CD4-positive, CD25-positive, alpha-beta regulatory T cell (primary cell): ENCODE measurements around the gene ZSCAN26. TPM values are rescaled to one million over a fixed set of nuclear protein-coding genes. Genes with fewer than 3 reads are reported as not detected.

Experiments used
- ATAC-seq, 2 donors: fragments of 150-1000 bp; cut with Tn5 transposase; one replicate each; pipeline ENCODE4 v1.10.0; 2021; ENCODE audit warnings: low read depth in 2 of 2, moderate number of reproducible peaks in 2 of 2, moderate library complexity in 1 of 2
- DNase-seq, 3 donors: peaks; one replicate each; pipeline versions ENCODE4 v3.0.0 to v3.0.0-alpha.2; 2012 to 2022; ENCODE audit warnings: mixed read lengths in 1 of 3
- H3K27ac ChIP-seq: one replicate; pipeline ENCODE4 v1.7.0; 2013; ENCODE audit warnings: mild to moderate bottlenecking, low read length; ENCODE audit not compliant: insufficient read depth, poor library complexity, severe bottlenecking
- H3K27me3 ChIP-seq: one replicate; pipeline ENCODE4 v1.7.0; 2013; ENCODE audit warnings: low read length; ENCODE audit not compliant: control insufficient read depth, insufficient read depth
- H3K36me3 ChIP-seq: one replicate; pipeline ENCODE4 v1.7.0; 2013; ENCODE audit warnings: mild to moderate bottlenecking, low read length, moderate library complexity; ENCODE audit not compliant: control insufficient read depth, insufficient read depth
- H3K4me1 ChIP-seq: 2 replicates; pipeline ENCODE4 v1.7.0; 2013; ENCODE audit warnings: mild to moderate bottlenecking, low read length; ENCODE audit not compliant: insufficient read depth, control insufficient read depth, poor library complexity, severe bottlenecking
- H3K4me3 ChIP-seq: one replicate; pipeline ENCODE4 v1.7.0; 2013; ENCODE audit warnings: low read depth, mild to moderate bottlenecking, low read length, moderate library complexity
- H3K9me3 ChIP-seq, 2 experiments: 1 replicate in 1 of 2; 2 replicates in 1 of 2; pipeline ENCODE4 v1.7.0; 2013; ENCODE audit warnings: low read length in 2 of 2, mild to moderate bottlenecking in 1 of 2, moderate library complexity in 1 of 2; ENCODE audit not compliant: control insufficient read depth in 2 of 2
- H3K27ac Mint-ChIP-seq, 3 donors: one replicate each; pipeline ENCODE4 v1.8.0; 2020 to 2022; ENCODE audit warnings: mild to moderate bottlenecking in 3 of 3, mixed read lengths in 3 of 3, moderate library complexity in 2 of 3
- H3K27me3 Mint-ChIP-seq: one replicate; pipeline ENCODE4 v1.8.0; 2022; ENCODE audit warnings: mild to moderate bottlenecking, mixed read lengths
- H3K36me3 Mint-ChIP-seq: one replicate; pipeline ENCODE4 v1.8.0; 2020; ENCODE audit warnings: mixed read lengths
- H3K4me1 Mint-ChIP-seq, 4 donors: one replicate each; pipeline ENCODE4 v1.8.0; 2020 to 2022; ENCODE audit warnings: mixed read lengths in 4 of 4, mild to moderate bottlenecking in 1 of 4
- H3K4me3 Mint-ChIP-seq, 4 donors: one replicate each; pipeline ENCODE4 v1.8.0; 2020 to 2022; ENCODE audit warnings: mild to moderate bottlenecking in 4 of 4, mixed read lengths in 4 of 4, moderate library complexity in 3 of 4
- H3K9me3 Mint-ChIP-seq, 7 donors: one replicate each; pipeline ENCODE4 v1.8.0; 2020 to 2022; ENCODE audit warnings: mixed read lengths in 7 of 7, mild to moderate bottlenecking in 3 of 7, moderate library complexity in 2 of 7
- polyA plus RNA-seq, 4 donors: library from polyadenylated mRNA; unstranded; fragments of 300-500 nt; fragmentation: Illumina TruSeq; gene quantifications; one replicate each; pipeline ENCODE4 v1.2.3, GENCODE V29; 2021
- total RNA-seq: library from RNA; stranded (reverse); gene quantifications from one replicate; pipeline ENCODE4 v1.2.3, GENCODE V29; 2022

The ZSCAN26 gene
- total and polyA plus RNA-seq, 5 donors from 2014 or later: 9.6 to 19.1 (median 16.9) TPM

DNA sequence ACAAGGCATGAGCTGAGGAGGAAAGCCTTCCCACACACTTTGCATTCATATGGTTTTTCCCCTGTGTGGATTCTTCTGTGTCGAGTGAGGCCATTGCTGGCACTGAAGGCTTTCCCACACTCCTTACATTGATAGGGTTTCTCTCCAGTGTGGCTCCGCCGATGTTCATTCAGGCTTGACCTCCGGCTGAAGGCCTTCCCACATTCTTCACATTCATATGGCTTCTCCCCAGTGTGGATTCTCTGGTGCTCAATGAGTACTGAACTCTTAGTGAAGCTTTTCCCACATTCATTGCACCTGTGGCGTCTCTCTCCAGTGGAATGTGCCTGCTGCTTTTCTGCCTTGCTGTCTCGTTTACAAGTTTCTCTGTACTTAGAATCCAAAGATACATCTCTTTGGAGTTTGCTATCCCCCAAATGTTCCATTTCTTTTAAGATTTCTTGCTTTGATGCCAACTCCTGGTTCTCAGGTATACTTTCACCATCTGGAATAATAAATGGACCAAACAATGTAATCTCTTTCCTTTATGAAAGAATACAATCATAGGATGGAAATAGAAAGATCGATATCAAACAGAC is 59.5 kb downstream of the ZSCAN26 start:
- no peak for ATAC-seq

More for the DNA sequence above, 59.5 kb downstream of the ZSCAN26 start:
- Histone ChIP-seq H3K27ac (no peak overlapping the region), H3K36me3 (no peaks in the 10 kb centered on the region), H3K9me3 (peaks cover 29 to 30% of the 10 kb centered on the region in 2 experiments), H3K4me3 (no peak overlapping the region), H3K4me1 (no peaks in the 10 kb centered on the region), H3K27me3 (peaks cover 2% of the 10 kb centered on the region)
- no peak for DNase-seq
- peak overlapping the region in 1 of 3 donors; percentile 6 for H3K27ac Mint-ChIP-seq
- H3K36me3 Mint-ChIP-seq: peaks cover 15% of the 10 kb centered on the region
- H3K9me3 Mint-ChIP-seq: peaks cover 1 to 36% (median 14%) of the 10 kb centered on the region in 7 donors
- H3K4me1 Mint-ChIP-seq: no peaks in the 10 kb centered on the region
- no peak overlapping the region for H3K4me3 Mint-ChIP-seq
- peaks cover 15% of the 10 kb centered on the region for H3K27me3 Mint-ChIP-seq

Other genes starting within 250 kb of the ZSCAN26 start
- gene ZNF165, start 186.6 kb upstream of the ZSCAN26 start, total RNA-seq: 4.3 TPM
- gene ZNF165, start 186.6 kb upstream of the ZSCAN26 start, polyA plus RNA-seq: under 1 TPM in 3 of 4 donors, not detected in 1; 0.24 to 0.57 (median 0.40) TPM
- 8.0 TPM for gene ZSCAN16, start 142.5 kb upstream of the ZSCAN26 start, total RNA-seq
- gene ZSCAN16, start 142.5 kb upstream of the ZSCAN26 start, polyA plus RNA-seq: 10 to 100 TPM; 11.5 to 26.5 (median 14.5) TPM
- gene ZKSCAN8, start 125.3 kb upstream of the ZSCAN26 start, total RNA-seq: 27.4 TPM
- 1 to 10 TPM in 3 of 4 donors, under 1 TPM in 1; 0.78 to 4.1 (median 1.6) TPM for gene ZKSCAN8, start 125.3 kb upstream of the ZSCAN26 start, polyA plus RNA-seq
- 0.91 TPM for gene ZSCAN9, start 41.9 kb upstream of the ZSCAN26 start, total RNA-seq
- 1 to 10 TPM; 2.4 to 6.4 (median 3.7) TPM for gene ZSCAN9, start 41.9 kb upstream of the ZSCAN26 start, polyA plus RNA-seq
- 2.1 TPM for gene ZKSCAN4, start 14.9 kb upstream of the ZSCAN26 start, total RNA-seq
- 1 to 10 TPM; 2.1 to 6.3 (median 3.4) TPM for gene ZKSCAN4, start 14.9 kb upstream of the ZSCAN26 start, polyA plus RNA-seq
- gene NKAPL, start 7.8 kb upstream of the ZSCAN26 start, total RNA-seq: not detected
- gene NKAPL, start 7.8 kb upstream of the ZSCAN26 start, polyA plus RNA-seq: under 1 TPM in 2 of 4 donors, not detected in 2; 0.14 to 0.30 TPM
- 1.0 TPM for gene PGBD1, start 14.4 kb downstream of the ZSCAN26 start, total RNA-seq
- gene PGBD1, start 14.4 kb downstream of the ZSCAN26 start, polyA plus RNA-seq: under 1 TPM; 0.09 to 0.55 (median 0.36) TPM
- 0.52 TPM for gene ZSCAN31, start 69.0 kb downstream of the ZSCAN26 start, total RNA-seq
- gene ZSCAN31, start 69.0 kb downstream of the ZSCAN26 start, polyA plus RNA-seq: under 1 TPM in 1 of 4 donors, not detected in 3; 0.34 TPM
- gene ZKSCAN3, start 82.8 kb downstream of the ZSCAN26 start, total RNA-seq: 2.3 TPM
- gene ZKSCAN3, start 82.8 kb downstream of the ZSCAN26 start, polyA plus RNA-seq: 1 to 10 TPM; 1.5 to 3.6 (median 3.1) TPM
- 2.7 TPM for gene ZSCAN12, start 132.6 kb downstream of the ZSCAN26 start, total RNA-seq
- gene ZSCAN12, start 132.6 kb downstream of the ZSCAN26 start, polyA plus RNA-seq: 1 to 10 TPM; 1.2 to 2.2 (median 1.7) TPM
- 0.69 TPM for gene ZSCAN23, start 176.3 kb downstream of the ZSCAN26 start, total RNA-seq
- under 1 TPM in 2 of 4 donors, not detected in 2; 0.09 to 0.13 TPM for gene ZSCAN23, start 176.3 kb downstream of the ZSCAN26 start, polyA plus RNA-seq
- not detected for gene GPX6, start 248.7 kb downstream of the ZSCAN26 start, total RNA-seq
- not detected for gene GPX6, start 248.7 kb downstream of the ZSCAN26 start, polyA plus RNA-seq